Measurements from ENCODE around the gene DHH.
A peak's percentile ranks its signal among the peaks of the same experiment; 100 is the strongest.

DHH gene

DNA sequence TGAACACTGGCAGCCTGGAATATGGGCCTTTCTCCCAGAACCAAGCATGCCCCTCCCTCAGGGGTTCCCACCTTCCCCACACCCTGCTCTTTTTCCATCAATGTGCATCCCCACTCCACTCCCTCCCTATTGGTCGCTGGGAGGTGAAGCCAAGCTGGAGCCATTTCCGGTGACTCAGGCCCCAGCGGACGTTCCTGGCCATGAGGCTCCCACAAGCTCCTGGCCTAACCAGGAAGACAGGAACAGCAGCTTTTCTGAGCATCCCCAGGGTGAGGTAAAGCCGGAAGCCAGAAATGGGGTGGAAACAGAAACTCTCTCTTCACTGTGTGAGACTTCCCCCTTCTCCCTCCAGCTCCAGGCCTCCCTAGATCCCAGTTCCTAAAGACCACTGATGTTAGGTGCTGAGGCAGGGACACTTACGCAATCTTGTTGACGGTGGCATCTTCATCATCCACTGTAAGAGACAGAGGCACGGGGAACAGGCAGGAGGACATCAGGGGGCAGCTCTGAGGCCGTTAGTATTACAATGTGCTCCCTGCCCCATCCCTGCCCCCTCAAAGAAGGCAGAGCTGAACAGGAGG lies 11.0 kb upstream of the DHH start:
- Histone ChIP-seq H3K27ac (ENCODE audit: low read length) (no peak overlapping the region), H3K9ac (ENCODE audit: low read length in 2 of 2) (no peak overlapping the region), H3K4me3 (ENCODE audit: low read length in 2 of 2) (peak overlapping the region in 1 of 2 donors; percentile 22), H3K9me3 (ENCODE audit: control insufficient read depth in 2 of 2, low read length in 2 of 2) (no peaks in the 10 kb centered on the region), H3K27me3 (ENCODE audit: control insufficient read depth in 1 of 2, insufficient read depth in 2 of 2, low read length in 2 of 2) (no peaks in the 10 kb centered on the region), H3K36me3 (ENCODE audit: control insufficient read depth in 2 of 2, insufficient read depth in 2 of 2, low read length in 2 of 2) (peaks cover 47 to 56% of the 10 kb centered on the region in 2 donors), H3K4me1 (ENCODE audit: control insufficient read depth, insufficient read depth, low read length) (peaks cover 45% of the 10 kb centered on the region)

- Histone ChIP-seq H3K4me1 (ENCODE audit: control insufficient read depth, insufficient read depth, low read length) (peaks cover 44% of the 10 kb centered on the region), H3K9ac (ENCODE audit: low read length in 2 of 2) (no peak overlapping the region), H3K36me3 (ENCODE audit: control insufficient read depth in 2 of 2, insufficient read depth in 2 of 2, low read length in 2 of 2) (peaks cover 55 to 64% of the 10 kb centered on the region in 2 donors), H3K27ac (ENCODE audit: low read length) (no peak overlapping the region), H3K9me3 (ENCODE audit: control insufficient read depth in 2 of 2, low read length in 2 of 2) (no peaks in the 10 kb centered on the region), H3K27me3 (ENCODE audit: control insufficient read depth in 1 of 2, insufficient read depth in 2 of 2, low read length in 2 of 2) (no peaks in the 10 kb centered on the region), H3K4me3 (ENCODE audit: low read length in 2 of 2) (no peak overlapping the region)
Measured at GRCh38 chr12:49104822-49105221, 10.2 kb upstream of the DHH start.

- H3K9me3 ChIP-seq (ENCODE audit: control insufficient read depth in 2 of 2, low read length in 2 of 2) = no peaks in the 10 kb centered on the region
- no peak overlapping the region for H3K27ac ChIP-seq (ENCODE audit: low read length)
- H3K4me1 ChIP-seq (ENCODE audit: control insufficient read depth, insufficient read depth, low read length) = peaks cover 9% of the 10 kb centered on the region
- no peaks in the 10 kb centered on the region for H3K27me3 ChIP-seq (ENCODE audit: control insufficient read depth in 1 of 2, insufficient read depth in 2 of 2, low read length in 2 of 2)
- no peak overlapping the region for H3K4me3 ChIP-seq (ENCODE audit: low read length in 2 of 2)
- no peak overlapping the region for H3K9ac ChIP-seq (ENCODE audit: low read length in 2 of 2)
- H3K36me3 ChIP-seq (ENCODE audit: control insufficient read depth in 2 of 2, insufficient read depth in 2 of 2, low read length in 2 of 2) = peaks cover 66 to 69% of the 10 kb centered on the region in 2 donors
Measured at GRCh38 chr12:49100380-49100779, 5.8 kb upstream of the DHH start.

- H3K36me3 ChIP-seq (ENCODE audit: control insufficient read depth in 2 of 2, insufficient read depth in 2 of 2, low read length in 2 of 2) = peaks cover 53% of the 10 kb centered on the region in 2 donors
- no peak overlapping the region for H3K4me3 ChIP-seq (ENCODE audit: low read length in 2 of 2)
- peaks cover 12% of the 10 kb centered on the region for H3K4me1 ChIP-seq (ENCODE audit: control insufficient read depth, insufficient read depth, low read length)
- no peaks in the 10 kb centered on the region for H3K9me3 ChIP-seq (ENCODE audit: control insufficient read depth in 2 of 2, low read length in 2 of 2)
- H3K9ac ChIP-seq (ENCODE audit: low read length in 2 of 2) = no peak overlapping the region
- H3K27me3 ChIP-seq (ENCODE audit: control insufficient read depth in 1 of 2, insufficient read depth in 2 of 2, low read length in 2 of 2) = peaks cover 9 to 13% of the 10 kb centered on the region in 2 donors
- H3K27ac ChIP-seq (ENCODE audit: low read length) = no peak overlapping the region
Measured at GRCh38 chr12:49098703-49099102, 4.1 kb upstream of the DHH start.

- Histone ChIP-seq H3K27me3 (ENCODE audit: control insufficient read depth in 1 of 2, insufficient read depth in 2 of 2, low read length in 2 of 2) (peaks cover 16 to 20% of the 10 kb centered on the region in 2 donors), H3K9ac (ENCODE audit: low read length in 2 of 2) (no peak overlapping the region), H3K9me3 (ENCODE audit: control insufficient read depth in 2 of 2, low read length in 2 of 2) (no peaks in the 10 kb centered on the region), H3K27ac (ENCODE audit: low read length) (no peak overlapping the region), H3K4me1 (ENCODE audit: control insufficient read depth, insufficient read depth, low read length) (peaks cover 16% of the 10 kb centered on the region), H3K36me3 (ENCODE audit: control insufficient read depth in 2 of 2, insufficient read depth in 2 of 2, low read length in 2 of 2) (peaks cover 47% of the 10 kb centered on the region in 2 donors), H3K4me3 (ENCODE audit: low read length in 2 of 2) (no peak overlapping the region)
Measured at GRCh38 chr12:49098035-49098451, 3.4 kb upstream of the DHH start.

- no peak overlapping the region for H3K27ac ChIP-seq (ENCODE audit: low read length)
- no peaks in the 10 kb centered on the region for H3K9me3 ChIP-seq (ENCODE audit: control insufficient read depth in 2 of 2, low read length in 2 of 2)
- peaks cover 22 to 26% of the 10 kb centered on the region in 2 donors for H3K27me3 ChIP-seq (ENCODE audit: control insufficient read depth in 1 of 2, insufficient read depth in 2 of 2, low read length in 2 of 2)
- H3K4me1 ChIP-seq (ENCODE audit: control insufficient read depth, insufficient read depth, low read length) = peaks cover 22% of the 10 kb centered on the region
- no peak overlapping the region for H3K4me3 ChIP-seq (ENCODE audit: low read length in 2 of 2)
- no peak overlapping the region for H3K9ac ChIP-seq (ENCODE audit: low read length in 2 of 2)
- peaks cover 40% of the 10 kb centered on the region in 2 donors for H3K36me3 ChIP-seq (ENCODE audit: control insufficient read depth in 2 of 2, insufficient read depth in 2 of 2, low read length in 2 of 2)
Measured at GRCh38 chr12:49097381-49097780, 2.8 kb upstream of the DHH start.

DNA sequence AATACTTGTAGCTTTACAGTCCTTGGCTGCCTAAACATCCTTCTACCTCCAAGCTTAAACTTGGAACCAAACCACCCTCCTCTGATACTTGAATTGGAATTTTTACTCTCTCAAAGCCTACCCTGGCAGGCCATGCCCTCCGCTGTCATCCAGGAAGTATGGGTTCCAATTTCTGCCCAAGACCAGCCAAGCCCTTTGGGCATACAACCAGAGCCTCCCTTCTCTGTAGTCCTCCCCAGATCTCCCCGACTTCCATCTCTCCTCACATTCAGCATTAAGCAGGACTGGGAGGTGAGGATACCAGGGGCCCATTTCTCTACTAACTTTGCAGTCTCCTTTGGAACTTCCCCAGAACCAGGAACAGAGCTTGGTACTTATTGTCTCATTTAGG lies 369 bp upstream of the DHH start:
- H3K9ac ChIP-seq (ENCODE audit: low read length in 2 of 2) = no peak overlapping the region
- no peak overlapping the region for H3K4me3 ChIP-seq (ENCODE audit: low read length in 2 of 2)
- H3K36me3 ChIP-seq (ENCODE audit: control insufficient read depth in 2 of 2, insufficient read depth in 2 of 2, low read length in 2 of 2) = peaks cover 16 to 17% of the 10 kb centered on the region in 2 donors
- H3K27ac ChIP-seq (ENCODE audit: low read length) = no peak overlapping the region
- H3K9me3 ChIP-seq (ENCODE audit: control insufficient read depth in 2 of 2, low read length in 2 of 2) = no peaks in the 10 kb centered on the region
- peaks cover 35% of the 10 kb centered on the region for H3K4me1 ChIP-seq (ENCODE audit: control insufficient read depth, insufficient read depth, low read length)
- H3K27me3 ChIP-seq (ENCODE audit: control insufficient read depth in 1 of 2, insufficient read depth in 2 of 2, low read length in 2 of 2) = peaks cover 44 to 50% of the 10 kb centered on the region in 2 donors

- Histone ChIP-seq H3K4me1 (ENCODE audit: control insufficient read depth, insufficient read depth, low read length) (peaks cover 39% of the 10 kb centered on the region), H3K27ac (ENCODE audit: low read length) (no peak overlapping the region), H3K9ac (ENCODE audit: low read length in 2 of 2) (peak overlapping the region in 1 of 2 donors; percentile 9), H3K9me3 (ENCODE audit: control insufficient read depth in 2 of 2, low read length in 2 of 2) (no peaks in the 10 kb centered on the region), H3K4me3 (ENCODE audit: low read length in 2 of 2) (peak overlapping the region in 1 of 2 donors; percentile 62), H3K36me3 (ENCODE audit: control insufficient read depth in 2 of 2, insufficient read depth in 2 of 2, low read length in 2 of 2) (peaks cover 10 to 11% of the 10 kb centered on the region in 2 donors), H3K27me3 (ENCODE audit: control insufficient read depth in 1 of 2, insufficient read depth in 2 of 2, low read length in 2 of 2) (peaks cover 56 to 61% of the 10 kb centered on the region in 2 donors)
Measured at GRCh38 chr12:49093792-49094159, 825 bp downstream of the DHH start.

- peaks cover 10 to 11% of the 10 kb centered on the region in 2 donors for H3K36me3 ChIP-seq (ENCODE audit: control insufficient read depth in 2 of 2, insufficient read depth in 2 of 2, low read length in 2 of 2)
- no peak overlapping the region for H3K9ac ChIP-seq (ENCODE audit: low read length in 2 of 2)
- no peak overlapping the region for H3K27ac ChIP-seq (ENCODE audit: low read length)
- peaks cover 48% of the 10 kb centered on the region for H3K4me1 ChIP-seq (ENCODE audit: control insufficient read depth, insufficient read depth, low read length)
- H3K4me3 ChIP-seq (ENCODE audit: low read length in 2 of 2) = no peak overlapping the region
- no peaks in the 10 kb centered on the region for H3K9me3 ChIP-seq (ENCODE audit: control insufficient read depth in 2 of 2, low read length in 2 of 2)
- peaks cover 60 to 66% of the 10 kb centered on the region in 2 donors for H3K27me3 ChIP-seq (ENCODE audit: control insufficient read depth in 1 of 2, insufficient read depth in 2 of 2, low read length in 2 of 2)
Measured at GRCh38 chr12:49092816-49093406, 1.7 kb downstream of the DHH start.

GRCh38 chr12:49092086-49092815 lies 2.4 kb downstream of the DHH start:
- no peak overlapping the region for H3K9ac ChIP-seq (ENCODE audit: low read length in 2 of 2)
- H3K36me3 ChIP-seq (ENCODE audit: control insufficient read depth in 2 of 2, insufficient read depth in 2 of 2, low read length in 2 of 2) = peaks cover 5% of the 10 kb centered on the region in 2 donors
- H3K4me3 ChIP-seq (ENCODE audit: low read length in 2 of 2) = peak overlapping the region; percentile 24 to 60
- H3K9me3 ChIP-seq (ENCODE audit: control insufficient read depth in 2 of 2, low read length in 2 of 2) = no peaks in the 10 kb centered on the region
- peaks cover 48% of the 10 kb centered on the region for H3K4me1 ChIP-seq (ENCODE audit: control insufficient read depth, insufficient read depth, low read length)
- no peak overlapping the region for H3K27ac ChIP-seq (ENCODE audit: low read length)
- peaks cover 60 to 66% of the 10 kb centered on the region in 2 donors for H3K27me3 ChIP-seq (ENCODE audit: control insufficient read depth in 1 of 2, insufficient read depth in 2 of 2, low read length in 2 of 2)

GRCh38 chr12:49091836-49092085 lies 2.8 kb downstream of the DHH start:
- peaks cover under 1% of the 10 kb centered on the region in 2 donors for H3K36me3 ChIP-seq (ENCODE audit: control insufficient read depth in 2 of 2, insufficient read depth in 2 of 2, low read length in 2 of 2)
- peaks cover 60 to 66% of the 10 kb centered on the region in 2 donors for H3K27me3 ChIP-seq (ENCODE audit: control insufficient read depth in 1 of 2, insufficient read depth in 2 of 2, low read length in 2 of 2)
- H3K4me1 ChIP-seq (ENCODE audit: control insufficient read depth, insufficient read depth, low read length) = peaks cover 48% of the 10 kb centered on the region
- no peak overlapping the region for H3K9ac ChIP-seq (ENCODE audit: low read length in 2 of 2)
- no peaks in the 10 kb centered on the region for H3K9me3 ChIP-seq (ENCODE audit: control insufficient read depth in 2 of 2, low read length in 2 of 2)
- peak overlapping the region; percentile 24 to 60 for H3K4me3 ChIP-seq (ENCODE audit: low read length in 2 of 2)
- no peak overlapping the region for H3K27ac ChIP-seq (ENCODE audit: low read length)

Data from stomach smooth muscle (tissue), 2 donors.